Naive thymus-derived CD4-positive, alpha-beta T cell (primary cell): ENCODE data around the gene PLEKHA1. TPM values are rescaled to one million over a fixed set of nuclear protein-coding genes. Genes with fewer than 3 reads are reported as not detected.
A peak's percentile ranks its signal among the peaks of the same experiment; 100 is the strongest.

ENCODE experiments used
- ATAC-seq: fragments of 150-1000 bp; cut with Tn5 transposase; 2 replicates; pipeline ENCODE4 v1.10.0; 2021; ENCODE audit warnings: mild to moderate bottlenecking, moderate library complexity
- CTCF ChIA-PET: fragments of 350-600 bp; sonication (Branson Sonifier 250); formaldehyde crosslinking; loops from one replicate; lab custom pipeline; 2021; ENCODE audit warnings: antibody characterized with exemption; lab: Charles Lee
- POLR2A ChIA-PET: fragments of 350-600 bp; sonication (Branson Sonifier 250); formaldehyde crosslinking; loops from one replicate; lab custom pipeline; 2021; ENCODE audit warnings: antibody characterized with exemption, inconsistent platforms; lab: Charles Lee
- DNase-seq, 9 donors: peaks; one replicate each; pipeline versions ENCODE4 v3.0.0 to v3.0.0-alpha.2; 2020 to 2022; ENCODE audit warnings: mixed read lengths in 1 of 9
- H3K27ac ChIP-seq: one replicate; pipeline ENCODE4 v1.7.0; 2013; ENCODE audit warnings: mild to moderate bottlenecking, low read depth, low read length, moderate library complexity
- H3K27me3 ChIP-seq, 2 donors: one replicate each; pipeline ENCODE4 v1.7.0; 2013; ENCODE audit warnings: low read length in 2 of 2, mild to moderate bottlenecking in 2 of 2, moderate library complexity in 2 of 2; ENCODE audit not compliant: control insufficient read depth in 2 of 2, insufficient read depth in 2 of 2
- H3K36me3 ChIP-seq, 3 experiments: 1 replicate in 2 of 3; 2 replicates in 1 of 3; pipeline ENCODE4 v1.7.0; 2013; ENCODE audit warnings: low read length in 3 of 3, mild to moderate bottlenecking in 3 of 3, moderate library complexity in 1 of 3; ENCODE audit not compliant: insufficient read depth in 3 of 3, control insufficient read depth in 2 of 3
- H3K4me1 ChIP-seq, 2 donors: one replicate each; pipeline ENCODE4 v1.7.0; 2013; ENCODE audit warnings: low read length in 2 of 2, mild to moderate bottlenecking in 2 of 2, moderate library complexity in 1 of 2; ENCODE audit not compliant: control insufficient read depth in 2 of 2, insufficient read depth in 2 of 2
- H3K4me3 ChIP-seq: 2 replicates; pipeline ENCODE4 v1.7.0; 2013; ENCODE audit warnings: mild to moderate bottlenecking, low read length
- H3K9me3 ChIP-seq, 3 experiments: 1 replicate in 2 of 3; 2 replicates in 1 of 3; pipeline ENCODE4 v1.7.0; 2013; ENCODE audit warnings: low read length in 3 of 3; ENCODE audit not compliant: control insufficient read depth in 2 of 3
- H3K27ac Mint-ChIP-seq, 9 donors: one replicate each; pipeline ENCODE4 v1.8.0; 2020 to 2022; ENCODE audit warnings: mixed read lengths in 9 of 9, mild to moderate bottlenecking in 8 of 9, moderate library complexity in 5 of 9, inconsistent platforms in 2 of 9
- H3K27me3 Mint-ChIP-seq, 5 donors: one replicate each; pipeline ENCODE4 v1.8.0; 2021 to 2022; ENCODE audit warnings: mixed read lengths in 5 of 5, mild to moderate bottlenecking in 1 of 5
- H3K36me3 Mint-ChIP-seq, 5 donors: one replicate each; pipeline ENCODE4 v1.8.0; 2020 to 2022; ENCODE audit warnings: mixed read lengths in 5 of 5, mild to moderate bottlenecking in 3 of 5, inconsistent platforms in 1 of 5
- H3K4me1 Mint-ChIP-seq, 7 donors: one replicate each; pipeline ENCODE4 v1.8.0; 2020 to 2022; ENCODE audit warnings: mixed read lengths in 7 of 7, mild to moderate bottlenecking in 3 of 7, inconsistent platforms in 1 of 7
- H3K4me3 Mint-ChIP-seq, 10 donors: one replicate each; pipeline ENCODE4 v1.8.0; 2020 to 2022; ENCODE audit warnings: mild to moderate bottlenecking in 10 of 10, mixed read lengths in 10 of 10, moderate library complexity in 6 of 10, inconsistent platforms in 2 of 10
- H3K9me3 Mint-ChIP-seq, 11 donors: one replicate each; pipeline ENCODE4 v1.8.0; 2020 to 2022; ENCODE audit warnings: mixed read lengths in 11 of 11, mild to moderate bottlenecking in 4 of 11, inconsistent platforms in 1 of 11, moderate library complexity in 1 of 11
- intact Hi-C, 2 donors: fragments of 100-400 bp; cut with micrococcal nuclease; formaldehyde crosslinking; loops; one replicate each; pipeline ENCODE4 v1.15.1; 2023
- polyA plus RNA-seq, 2 donors: library from polyadenylated mRNA; unstranded; fragments of 300-500 nt; fragmentation: Illumina TruSeq; gene quantifications; one replicate each; pipeline ENCODE4 v1.2.3, GENCODE V29; 2021
- total RNA-seq, 6 experiments: library from RNA in 5 of 6; stranded (reverse) in 5 of 6; gene quantifications; 1 replicate in 5 of 6; 2 replicates in 1 of 6; pipeline ENCODE4 v1.2.3 and lab custom pipeline; 2021 to 2026

PLEKHA1 gene
- total and polyA plus RNA-seq, 7 experiments from 2014 or later: 5.9 to 100 (median 87.2) TPM

GRCh38 chr10:122338609-122339441, 35.7 kb upstream of the PLEKHA1 start:
- ChIA-PET POLR2A (interaction anchor here (0.6 to 1.4 kb wide), 2 partner anchors 85 to 95 kb away, joined by 4 to 5 read pairs; no protein-coding TSS in a partner anchor), CTCF (interaction anchor here (8.7 kb wide), 1 partner anchor 95 kb away, joined by 131 read pairs; no protein-coding TSS in a partner anchor)
- H3K27ac ChIP-seq: no peak overlapping the region
- no peak for ATAC-seq
- H3K4me1 ChIP-seq: no peaks in the 10 kb centered on the region
- H3K9me3 ChIP-seq: no peaks in the 10 kb centered on the region
- Mint-ChIP-seq H3K9me3 (no peaks in the 10 kb centered on the region), H3K27ac (no peak overlapping the region), H3K36me3 (peaks cover 0 to 3% (median 0%) of the 10 kb centered on the region in 5 donors), H3K4me3 (no peak overlapping the region), H3K27me3 (peaks cover 0 to 9% (median 0%) of the 10 kb centered on the region in 5 donors), H3K4me1 (peaks cover 0 to 8% (median 6%) of the 10 kb centered on the region in 7 donors)
- intact Hi-C loops: no loop called here
- no peaks in the 10 kb centered on the region for H3K27me3 ChIP-seq
- no peaks in the 10 kb centered on the region for H3K36me3 ChIP-seq
- no peak for DNase-seq
- H3K4me3 ChIP-seq: no peak overlapping the region

- no peaks in the 10 kb centered on the region for H3K36me3 ChIP-seq
- Mint-ChIP-seq H3K36me3 (no peaks in the 10 kb centered on the region), H3K27ac (peak overlapping the region in 2 of 9 donors; percentile 67 to 75), H3K4me3 (no peak overlapping the region), H3K9me3 (peaks cover 0 to under 1% (median 0%) of the 10 kb centered on the region in 11 donors), H3K27me3 (peaks cover 0 to 7% (median 0%) of the 10 kb centered on the region in 5 donors), H3K4me1 (peaks cover 0 to 8% (median 6%) of the 10 kb centered on the region in 7 donors)
- H3K27me3 ChIP-seq: no peaks in the 10 kb centered on the region
- intact Hi-C loops: no loop called here
- CTCF ChIA-PET: interaction anchor here (1.1 to 8.7 kb wide), 3 partner anchors 42 to 224 kb away, joined by 3 to 131 read pairs (median 4); no protein-coding TSS in a partner anchor
- H3K27ac ChIP-seq: no peak overlapping the region
- POLR2A ChIA-PET: no interaction called here
- ATAC-seq: no peak
- H3K9me3 ChIP-seq: no peaks in the 10 kb centered on the region
- DNase-seq: no peak
- no peaks in the 10 kb centered on the region for H3K4me1 ChIP-seq
- no peak overlapping the region for H3K4me3 ChIP-seq
Measured at GRCh38 chr10:122341141-122341810, 33.2 kb upstream of the PLEKHA1 start.

GRCh38 chr10:122342293-122343134, 32.0 kb upstream of the PLEKHA1 start:
- Mint-ChIP-seq H3K36me3 (no peaks in the 10 kb centered on the region), H3K27ac (peak overlapping the region in 4 of 9 donors; percentile 12 to 75 (median 42))
- DNase-seq: peak in 8 of 9 donors; percentile 33 to 78 (median 66)

GRCh38 chr10:122343135-122343800, 31.2 kb upstream of the PLEKHA1 start:
- DNase-seq (peak in 1 of 9 donors; percentile 4), ATAC-seq (no peak)
- intact Hi-C loops: loop anchor here in 1 of 2 donors (2.0 kb wide), 1 partner anchor 222 kb away; no protein-coding TSS in a partner anchor
- CTCF ChIA-PET: interaction anchor here (0.7 to 8.7 kb wide), 22 partner anchors 8 to 226 kb away, joined by 3 to 131 read pairs (median 4); partner anchors contain the start of genes DMBT1 and PLEKHA1
- Histone ChIP-seq H3K4me3 (no peak overlapping the region), H3K27me3 (no peaks in the 10 kb centered on the region), H3K36me3 (no peaks in the 10 kb centered on the region), H3K4me1 (no peaks in the 10 kb centered on the region), H3K9me3 (no peaks in the 10 kb centered on the region), H3K27ac (no peak overlapping the region)
- H3K27ac Mint-ChIP-seq: no peak overlapping the region
- no peak overlapping the region for H3K4me3 Mint-ChIP-seq
- H3K27me3 Mint-ChIP-seq: peaks cover 0 to 3% (median 0%) of the 10 kb centered on the region in 5 donors
- peaks cover 0 to 8% (median 6%) of the 10 kb centered on the region in 7 donors for H3K4me1 Mint-ChIP-seq
- POLR2A ChIA-PET: interaction anchor here (1.3 kb wide), 1 partner anchor 39 kb away, joined by 3 read pairs; no protein-coding TSS in a partner anchor
- H3K9me3 Mint-ChIP-seq: peaks cover 0 to 2% (median 0%) of the 10 kb centered on the region in 11 donors
- H3K36me3 Mint-ChIP-seq: no peaks in the 10 kb centered on the region

More at GRCh38 chr10:122342293-122343134, 32.0 kb upstream of the PLEKHA1 start:
- peak; percentile 80 for ATAC-seq
- Histone ChIP-seq H3K27me3 (no peaks in the 10 kb centered on the region), H3K36me3 (no peaks in the 10 kb centered on the region), H3K4me3 (no peak overlapping the region), H3K27ac (no peak overlapping the region), H3K4me1 (no peaks in the 10 kb centered on the region), H3K9me3 (no peaks in the 10 kb centered on the region)
- Mint-ChIP-seq H3K9me3 (peaks cover 0 to 2% (median 0%) of the 10 kb centered on the region in 11 donors), H3K4me1 (peaks cover 0 to 8% (median 6%) of the 10 kb centered on the region in 7 donors), H3K4me3 (peak overlapping the region in 1 of 10 donors; percentile 57), H3K27me3 (peaks cover 0 to 7% (median 0%) of the 10 kb centered on the region in 5 donors)
- POLR2A ChIA-PET: interaction anchor here (1.3 kb wide), 1 partner anchor 40 kb away, joined by 3 read pairs; no protein-coding TSS in a partner anchor
- intact Hi-C loops: loop anchor here (1.0 to 2.0 kb wide), 6 partner anchors 32 to 362 kb away; partner anchors contain the start of gene PLEKHA1 (in 1 of the 2)
- CTCF ChIA-PET: interaction anchor here (0.7 to 8.7 kb wide), 19 partner anchors 9 to 227 kb away, joined by 3 to 131 read pairs (median 4); partner anchors contain the start of genes DMBT1 and PLEKHA1

GRCh38 chr10:122343936-122344335, 30.6 kb upstream of the PLEKHA1 start:
- Histone ChIP-seq H3K27ac (no peak overlapping the region), H3K4me1 (no peaks in the 10 kb centered on the region), H3K27me3 (no peaks in the 10 kb centered on the region), H3K9me3 (no peaks in the 10 kb centered on the region), H3K36me3 (no peaks in the 10 kb centered on the region), H3K4me3 (no peak overlapping the region)
- intact Hi-C loops: loop anchor here in 1 of 2 donors (2.0 kb wide), 1 partner anchor 221 kb away; no protein-coding TSS in a partner anchor
- no peak for DNase-seq
- peaks cover 0 to 8% (median 6%) of the 10 kb centered on the region in 7 donors for H3K4me1 Mint-ChIP-seq
- H3K27ac Mint-ChIP-seq: no peak overlapping the region
- no peaks in the 10 kb centered on the region for H3K36me3 Mint-ChIP-seq
- H3K27me3 Mint-ChIP-seq: peaks cover 0 to 3% (median 0%) of the 10 kb centered on the region in 5 donors
- ChIA-PET POLR2A (interaction anchor here (0.6 kb wide), 2 partner anchors 62 to 958 kb away, joined by 3 read pairs; no protein-coding TSS in a partner anchor), CTCF (interaction anchor here (0.6 to 8.7 kb wide), 11 partner anchors 13 to 222 kb away, joined by 3 to 131 read pairs (median 4); no protein-coding TSS in a partner anchor)
- peaks cover 0 to 2% (median 0%) of the 10 kb centered on the region in 11 donors for H3K9me3 Mint-ChIP-seq
- H3K4me3 Mint-ChIP-seq: no peak overlapping the region
- no peak for ATAC-seq
